ENCODE data around the gene MACROH2A1. TPM values are rescaled to one million over a fixed set of nuclear protein-coding genes. Genes with fewer than 3 reads are reported as not detected.

The MACROH2A1 gene
- total RNA-seq, 1 donor from 2014 or later, result 119 TPM

DNA sequence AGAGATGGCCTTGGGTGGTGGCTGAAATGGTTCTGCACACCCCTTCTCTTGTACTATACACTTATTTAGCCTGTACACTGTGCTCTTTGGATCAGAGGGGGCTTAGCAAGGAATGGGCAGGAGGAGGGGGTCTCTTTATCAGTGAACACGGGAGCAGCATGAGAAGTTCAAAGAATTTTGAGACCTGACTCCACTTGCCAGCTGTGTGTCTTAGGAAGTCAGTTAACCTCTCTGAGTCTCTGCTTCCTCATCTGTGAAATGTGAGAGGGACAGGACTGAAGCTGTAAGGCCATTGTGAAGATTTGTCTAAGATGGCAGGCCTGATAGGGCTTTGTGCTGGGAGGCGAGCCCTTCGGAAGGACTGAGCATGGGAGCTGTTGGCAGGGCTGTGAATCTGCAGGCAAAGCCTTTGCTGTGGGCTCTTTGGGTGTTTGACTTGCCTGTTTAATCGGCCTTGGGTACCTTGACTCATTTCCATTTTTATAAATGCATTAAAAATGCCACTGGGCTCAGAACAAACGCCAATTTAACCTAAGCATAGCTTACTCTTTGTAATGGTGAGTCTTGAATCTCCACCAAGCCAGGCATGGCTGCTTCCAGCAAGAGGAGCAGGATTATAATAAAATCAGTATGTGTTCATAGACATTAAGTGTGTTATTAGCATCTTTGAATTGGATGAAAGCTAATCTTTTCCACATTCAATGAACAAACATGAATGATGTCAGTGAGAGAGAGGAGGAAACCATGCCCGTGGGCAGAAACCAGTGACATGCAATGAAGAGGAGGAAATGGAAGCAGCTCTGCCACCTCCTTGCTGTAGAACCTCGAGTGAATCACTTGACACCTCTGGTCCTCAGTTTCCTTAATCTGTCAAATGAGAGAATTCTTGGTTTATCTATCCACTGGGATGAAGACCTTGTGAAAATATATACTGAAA lies 89.4 kb downstream of the MACROH2A1 start:
- ATAC-seq (no peak), DNase-seq (no peak)
- intact Hi-C loops (cut with micrococcal nuclease), result no loop called here

DNA sequence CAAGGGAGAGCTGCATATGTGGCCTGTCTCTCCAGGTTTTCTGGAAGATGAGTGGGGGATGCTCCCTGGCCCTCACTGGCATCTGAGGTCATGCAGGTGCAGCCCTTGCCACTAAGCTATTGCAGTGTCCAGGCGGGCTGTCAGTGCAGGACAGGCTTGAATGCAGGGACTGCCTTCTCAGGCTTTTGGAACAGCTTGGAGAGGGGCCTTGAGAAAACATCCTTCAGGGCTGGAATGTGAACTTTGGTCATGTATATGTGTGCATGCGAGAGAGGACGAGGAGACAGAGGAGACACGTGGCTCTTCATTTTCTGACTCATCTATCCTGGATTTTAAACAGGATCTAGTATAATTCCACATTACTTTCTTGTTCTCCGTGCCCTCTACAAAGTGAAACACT lies 90.3 kb downstream of the MACROH2A1 start:
- ATAC-seq (no peak), DNase-seq (no peak)
- intact Hi-C loops (cut with micrococcal nuclease), result no loop called here

DNA sequence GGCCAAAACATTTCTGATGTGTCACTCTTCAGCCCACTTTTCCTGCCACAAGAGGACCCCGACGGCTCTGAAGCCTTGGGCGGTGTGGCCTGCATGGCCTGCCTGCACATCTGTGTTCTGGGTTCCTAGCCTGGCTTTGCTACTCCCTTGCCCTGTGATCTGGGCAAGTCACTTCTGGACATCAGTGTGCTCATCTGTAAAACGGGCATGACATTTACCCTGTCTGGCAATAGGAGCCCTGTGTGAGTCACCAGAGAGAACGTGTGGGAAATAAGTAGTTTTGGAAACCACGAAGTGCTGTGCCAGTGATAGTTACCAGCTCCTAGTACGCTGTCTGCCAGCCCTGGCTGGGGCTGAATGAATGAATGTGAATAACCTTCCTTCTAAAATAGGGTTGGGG lies 90.8 kb downstream of the MACROH2A1 start:
- DNase-seq (no peak), ATAC-seq (no peak)

DNA sequence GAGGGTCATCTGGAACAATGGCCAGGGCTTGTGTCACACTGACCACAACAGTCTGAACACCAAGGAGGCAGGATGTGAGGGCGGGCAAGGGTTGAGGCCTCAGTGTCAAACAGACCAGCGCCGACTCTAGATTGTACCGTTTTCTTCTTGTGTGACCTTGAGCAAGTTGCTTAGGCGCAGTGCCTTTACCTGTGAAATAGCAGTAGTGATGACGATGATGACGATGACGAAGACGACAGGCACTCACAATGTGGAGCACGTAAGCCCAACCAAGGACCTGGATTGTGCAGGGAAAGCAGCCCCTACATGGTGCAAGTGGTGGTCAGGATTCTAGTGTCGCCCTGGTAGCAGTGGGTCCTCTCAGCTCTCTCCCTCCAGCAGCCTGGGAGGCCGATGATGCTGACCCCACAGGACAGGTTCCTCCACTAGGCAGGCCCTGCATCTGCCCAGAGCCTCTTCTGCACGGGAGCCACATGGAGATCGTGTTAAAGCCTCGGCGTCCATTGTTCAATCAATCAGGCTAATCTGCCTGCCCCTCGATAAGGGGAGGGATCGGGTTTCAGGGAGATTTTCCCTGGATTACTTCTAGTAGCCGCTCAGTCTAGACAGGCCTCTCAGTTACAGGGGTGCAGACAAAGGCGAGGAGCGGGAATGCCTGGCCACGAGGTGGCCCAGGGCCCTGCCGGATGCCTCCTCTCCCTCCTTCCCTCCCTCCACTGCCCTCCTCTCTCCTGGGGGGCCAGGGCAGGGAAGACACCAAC lies 91.7 kb downstream of the MACROH2A1 start:
- DNase-seq (no peak), ATAC-seq (no peak)
- intact Hi-C loops (cut with micrococcal nuclease), result no loop called here

More for the DNA sequence above, 90.8 kb downstream of the MACROH2A1 start:
- intact Hi-C loops (cut with micrococcal nuclease), result no loop called here

DNA sequence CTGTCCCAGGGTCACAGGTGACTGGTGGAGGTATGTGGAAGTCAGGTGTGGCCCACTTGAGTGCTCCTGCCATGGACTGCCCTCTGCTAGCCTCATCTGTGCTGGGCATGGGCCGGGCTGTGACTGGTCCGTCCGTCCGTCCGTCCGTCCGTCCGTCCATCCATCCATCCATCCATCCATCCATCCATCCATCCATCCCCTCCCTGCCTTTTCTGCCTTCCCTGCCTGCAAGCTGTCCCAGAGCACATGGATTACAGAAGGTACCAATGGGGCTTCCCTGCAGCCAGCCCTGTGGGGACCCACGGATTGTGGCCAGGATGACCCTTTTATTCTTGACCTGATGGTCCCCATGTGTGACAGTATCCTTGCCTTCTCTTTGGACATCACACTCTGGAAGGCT lies 92.5 kb downstream of the MACROH2A1 start:
- ATAC-seq, result no peak
- intact Hi-C loops (cut with micrococcal nuclease), result no loop called here
- no peak for DNase-seq

DNA sequence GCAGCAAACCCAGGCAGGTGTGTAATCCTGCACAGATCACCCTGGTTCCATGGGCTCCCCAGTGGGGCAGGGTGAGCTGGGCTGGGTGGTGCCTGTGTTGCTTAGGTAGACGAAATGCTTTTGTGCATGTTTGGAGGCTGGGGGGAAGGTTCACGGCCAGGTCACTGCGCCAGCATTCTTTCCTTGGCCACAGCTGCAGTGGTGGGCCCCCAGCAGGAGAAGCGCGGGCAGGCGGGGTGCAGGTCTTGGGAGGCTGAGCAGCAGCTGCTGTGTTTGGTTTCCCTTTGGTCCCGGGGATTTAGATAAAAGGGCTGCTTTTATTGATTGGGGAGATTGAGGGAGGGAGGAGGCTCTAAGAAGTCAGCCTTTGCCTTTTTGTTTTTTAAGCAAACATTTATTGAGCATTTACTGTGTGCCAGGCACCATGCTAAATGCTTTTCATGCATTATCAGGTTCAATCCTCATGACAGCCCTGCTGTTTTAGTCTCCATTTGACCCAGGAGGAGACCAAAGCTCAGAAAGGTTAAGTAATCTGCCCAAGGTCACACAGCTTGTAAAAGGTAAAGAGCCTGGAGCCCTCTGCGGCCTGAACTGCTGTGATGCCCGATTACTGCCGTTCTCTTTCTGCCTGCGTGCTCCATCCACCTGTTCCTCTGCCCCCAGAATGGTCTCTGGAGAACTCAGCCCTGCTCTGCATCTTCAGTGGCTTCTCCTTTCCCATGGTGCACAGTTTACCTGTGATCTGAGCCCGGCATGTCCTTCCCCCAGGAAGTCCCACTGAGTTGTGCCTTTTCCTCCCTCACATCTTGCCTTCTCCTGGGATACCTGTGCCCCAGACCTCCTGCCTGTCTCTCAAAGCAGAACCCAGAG lies 94.4 kb downstream of the MACROH2A1 start:
- DNase-seq (no peak), ATAC-seq (no peak)
- intact Hi-C loops (cut with micrococcal nuclease), result no loop called here

DNA sequence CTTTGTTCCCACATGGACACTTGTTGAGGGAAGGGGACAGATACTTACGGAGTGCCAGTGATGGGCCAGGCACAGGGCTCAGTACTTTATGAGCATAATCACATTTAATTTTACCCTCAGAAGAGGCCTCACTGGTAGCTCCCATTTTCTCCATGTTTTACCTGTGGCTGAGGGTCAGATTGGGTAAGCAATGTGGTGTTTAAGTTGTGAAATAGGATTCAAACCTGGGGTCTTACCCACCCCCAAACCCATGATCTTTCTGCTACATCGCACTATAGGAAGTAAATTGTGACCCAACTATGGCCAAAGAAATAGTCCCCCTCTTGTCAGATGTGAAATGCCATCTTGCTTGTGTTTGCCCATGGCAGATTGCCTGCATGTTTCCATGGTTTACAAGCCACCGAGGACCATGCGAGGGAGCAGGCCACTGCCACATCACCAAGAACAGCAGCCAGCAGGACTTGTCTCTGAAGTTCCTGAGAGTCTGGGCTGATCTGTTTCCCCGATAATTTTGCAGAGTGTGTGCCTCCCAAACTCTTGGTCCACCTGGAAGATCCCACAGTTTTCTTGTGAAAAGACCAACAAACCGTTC lies 95.4 kb downstream of the MACROH2A1 start:
- intact Hi-C loops (cut with micrococcal nuclease), result no loop called here
- ATAC-seq (no peak), DNase-seq (no peak)

DNA sequence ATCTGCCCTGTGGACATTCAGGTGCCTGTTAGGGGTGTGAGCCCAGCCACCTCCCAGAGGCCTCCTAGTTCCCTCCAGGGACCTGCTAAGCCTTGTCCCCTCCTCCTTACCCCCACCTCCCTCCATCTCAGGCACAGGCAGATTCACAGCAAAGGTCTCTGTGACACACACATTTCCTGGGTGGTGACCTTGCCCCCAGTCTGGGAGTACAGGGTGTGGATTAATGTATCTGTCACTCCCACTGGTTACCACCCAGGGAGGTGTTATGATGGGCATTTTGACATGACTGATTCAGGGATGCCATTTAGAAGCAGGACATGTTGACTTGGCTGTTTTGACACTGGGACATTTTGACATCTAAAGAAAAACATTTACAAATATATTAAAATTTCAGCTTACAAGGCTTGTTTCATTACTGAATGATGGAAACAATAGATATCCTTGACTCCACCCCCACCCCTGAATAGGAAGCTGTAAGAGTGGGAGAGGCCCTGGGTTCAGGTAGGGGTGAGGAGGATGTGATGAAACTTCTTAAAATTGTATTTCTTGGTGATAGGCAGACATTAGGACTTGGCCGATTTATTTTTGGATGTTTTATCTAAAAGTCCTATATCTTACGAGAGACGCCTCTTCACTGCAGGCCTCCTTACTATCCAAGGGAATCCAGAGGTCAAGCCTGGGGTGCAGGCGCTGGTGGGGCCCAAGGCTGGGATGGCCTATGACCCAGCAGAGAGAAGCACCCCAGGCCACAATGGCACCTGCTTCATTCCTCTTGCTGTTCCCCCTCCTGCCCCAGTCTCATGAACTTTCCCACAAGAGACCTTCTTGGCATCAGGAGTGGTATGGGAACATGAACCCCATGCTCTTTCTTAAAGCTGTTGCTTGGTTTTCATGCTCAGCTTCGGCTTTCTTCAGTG lies 101.9 kb downstream of the MACROH2A1 start:
- intact Hi-C loops (cut with micrococcal nuclease), result no loop called here
- DNase-seq, result no peak
- no peak for ATAC-seq

DNA sequence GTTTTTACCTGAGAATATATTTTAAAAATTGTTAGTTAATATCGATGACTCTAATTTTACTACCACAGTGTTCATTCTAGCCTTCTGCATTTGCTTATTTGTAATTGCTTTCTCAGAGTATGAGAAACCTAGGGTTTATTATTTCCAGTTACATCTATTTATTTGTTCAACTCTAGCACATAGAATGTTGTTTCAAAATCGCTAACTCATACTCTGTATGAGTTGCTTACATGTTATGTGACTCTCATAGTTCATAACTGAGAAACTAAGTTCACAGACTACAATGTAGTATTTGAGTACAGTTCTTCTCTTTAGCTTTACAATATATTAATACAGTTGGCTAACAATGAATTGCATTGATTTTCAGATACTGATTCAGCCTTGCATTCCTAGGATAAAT lies 103.2 kb downstream of the MACROH2A1 start:
- DNase-seq (no peak), ATAC-seq (no peak)
- intact Hi-C loops (cut with micrococcal nuclease), result no loop called here

DNA sequence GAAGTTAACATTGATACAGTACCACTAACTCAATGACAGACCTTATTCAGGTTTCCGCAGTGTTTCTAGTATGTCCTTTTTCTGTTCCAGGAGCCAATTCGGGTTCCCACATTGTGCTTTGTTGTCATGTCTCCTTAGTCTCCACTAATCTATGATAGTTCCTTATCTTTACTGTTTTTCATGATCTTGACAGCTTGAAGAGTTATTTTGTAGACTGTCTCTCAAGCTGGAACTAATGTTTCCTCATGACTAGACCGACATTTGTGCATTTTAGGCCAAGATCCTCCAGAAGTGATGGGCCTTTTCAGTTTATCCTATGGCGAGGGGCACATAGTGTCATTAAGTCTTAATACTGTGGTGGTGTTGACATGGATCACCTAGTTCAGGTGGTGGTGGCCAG lies 104.2 kb downstream of the MACROH2A1 start:
- ATAC-seq, result no peak
- DNase-seq, result no peak
- intact Hi-C loops (cut with micrococcal nuclease), result no loop called here

DNA sequence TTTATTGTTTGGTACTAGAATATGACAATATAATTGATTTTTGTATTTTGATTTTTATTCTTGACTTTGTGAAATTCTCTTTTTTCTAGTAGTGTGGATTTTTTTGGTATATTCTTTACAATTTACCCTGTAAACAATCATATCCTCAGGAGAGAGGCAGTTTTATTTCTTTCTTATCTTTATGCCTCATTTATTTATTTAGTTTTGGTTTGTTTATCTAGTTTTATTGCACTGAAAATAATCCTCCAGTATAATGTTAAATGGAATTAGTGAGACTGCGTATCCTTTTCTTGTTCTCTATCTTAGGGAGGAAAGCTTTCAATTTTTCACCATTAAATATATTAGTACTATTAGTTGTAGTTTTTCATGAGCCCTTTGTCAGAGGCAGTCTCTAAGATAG lies 109.4 kb downstream of the MACROH2A1 start:
- no peak for ATAC-seq
- intact Hi-C loops (cut with micrococcal nuclease), result no loop called here
- no peak for DNase-seq

DNA sequence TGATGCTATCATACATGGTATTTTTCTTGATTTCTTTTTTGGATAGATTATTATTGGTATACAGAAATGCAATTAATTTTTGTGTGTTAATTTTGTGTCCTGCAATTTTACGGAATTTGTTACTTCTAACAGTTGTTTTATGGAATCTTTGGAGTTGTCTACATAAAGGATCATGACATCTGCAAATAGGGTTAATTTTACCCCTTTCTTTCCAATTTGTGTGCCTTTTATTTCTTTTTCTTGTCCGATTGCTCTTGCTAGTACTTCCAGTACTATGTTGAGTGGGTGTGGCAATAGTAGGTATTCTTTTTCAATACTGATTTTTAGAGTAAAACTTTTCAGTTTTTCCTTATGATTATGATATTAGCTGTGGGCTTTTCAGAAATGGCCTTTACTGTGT lies 111.5 kb downstream of the MACROH2A1 start:
- intact Hi-C loops (cut with micrococcal nuclease), result no loop called here
- ATAC-seq, result no peak
- no peak for DNase-seq

Other genes with a start within 250 kb of the MACROH2A1 start
- not detected for gene DCANP1, start 48.1 kb upstream of the MACROH2A1 start, total RNA-seq
- gene TIFAB, start 53.1 kb upstream of the MACROH2A1 start, total RNA-seq, result not detected
- not detected for gene NEUROG1, start 136.7 kb upstream of the MACROH2A1 start, total RNA-seq
- 1.3 TPM for gene CXCL14, start 179.8 kb upstream of the MACROH2A1 start, total RNA-seq

Measured in left ventricle myocardium superior (tissue), 1 donor.